Activated naive CD4-positive, alpha-beta T cell treated with anti-CD3 and anti-CD28 coated beads, Interleukin-2, amount 10 ng/mL, durations not matched to agents 7 days and 5 days (primary cell): ENCODE measurements around the gene RPP40.

ENCODE experiments used
- CTCF ChIA-PET: fragments of 350-600 bp; sonication (Branson Sonifier 250); formaldehyde crosslinking; loops from one replicate; lab custom pipeline; 2021; ENCODE audit warnings: antibody characterized with exemption; lab: Charles Lee
- DNase-seq: peaks from one replicate; pipeline ENCODE4 v3.0.0-alpha.2; 2020
- H3K27ac Mint-ChIP-seq: one replicate; pipeline ENCODE4 v1.8.0; 2021; ENCODE audit warnings: mild to moderate bottlenecking, moderate library complexity, mixed read lengths
- H3K27me3 Mint-ChIP-seq: one replicate; pipeline ENCODE4 v1.8.0; 2021; ENCODE audit warnings: mild to moderate bottlenecking, mixed read lengths
- H3K36me3 Mint-ChIP-seq: one replicate; pipeline ENCODE4 v1.8.0; 2021; ENCODE audit warnings: mixed read lengths
- H3K4me1 Mint-ChIP-seq: one replicate; pipeline ENCODE4 v1.8.0; 2021; ENCODE audit warnings: mixed read lengths
- H3K4me3 Mint-ChIP-seq: one replicate; pipeline ENCODE4 v1.8.0; 2021; ENCODE audit warnings: mild to moderate bottlenecking, moderate library complexity, mixed read lengths
- H3K9me3 Mint-ChIP-seq: one replicate; pipeline ENCODE4 v1.8.0; 2021; ENCODE audit warnings: mixed read lengths

The RPP40 gene

GRCh38 chr6:4950076-4950475 is 53.8 kb downstream of the RPP40 start:
- H3K4me3 Mint-ChIP-seq, result no peak overlapping the region
- no peak overlapping the region for H3K27ac Mint-ChIP-seq
- H3K36me3 Mint-ChIP-seq, result peaks cover 12% of the 10 kb centered on the region

GRCh38 chr6:4948781-4949450 is 54.9 kb downstream of the RPP40 start:
- Mint-ChIP-seq H3K9me3 (no peaks in the 10 kb centered on the region), H3K27ac (no peak overlapping the region), H3K4me3 (no peak overlapping the region), H3K36me3 (peaks cover 10% of the 10 kb centered on the region), H3K27me3 (no peaks in the 10 kb centered on the region), H3K4me1 (no peaks in the 10 kb centered on the region)
- CTCF ChIA-PET, result interaction anchor here (1.2 kb wide), 1 partner anchor 94 kb away, joined by 3 read pairs; no protein-coding TSS in a partner anchor
- no peak for DNase-seq

More at GRCh38 chr6:4950076-4950475, 53.8 kb downstream of the RPP40 start:
- CTCF ChIA-PET, result no interaction called here
- Mint-ChIP-seq H3K27me3 (no peaks in the 10 kb centered on the region), H3K9me3 (no peaks in the 10 kb centered on the region), H3K4me1 (no peaks in the 10 kb centered on the region)
- DNase-seq, result no peak

- CTCF ChIA-PET, result no interaction called here
- Mint-ChIP-seq H3K27me3 (no peaks in the 10 kb centered on the region), H3K36me3 (peaks cover 4% of the 10 kb centered on the region), H3K9me3 (no peaks in the 10 kb centered on the region), H3K4me3 (no peak overlapping the region), H3K27ac (no peak overlapping the region), H3K4me1 (peaks cover 3% of the 10 kb centered on the region)
- no peak for DNase-seq
These were observed 56.1 kb downstream of the RPP40 start for GRCh38 chr6:4947716-4948115.

GRCh38 chr6:4946521-4946920 is 57.3 kb downstream of the RPP40 start:
- Mint-ChIP-seq H3K4me1 (peaks cover 14% of the 10 kb centered on the region), H3K36me3 (peaks cover 1% of the 10 kb centered on the region)
- CTCF ChIA-PET, result no interaction called here

More at GRCh38 chr6:4946521-4946920, 57.3 kb downstream of the RPP40 start:
- H3K9me3 Mint-ChIP-seq, result no peaks in the 10 kb centered on the region
- no peak overlapping the region for H3K27ac Mint-ChIP-seq
- no peak for DNase-seq
- no peak overlapping the region for H3K4me3 Mint-ChIP-seq
- no peaks in the 10 kb centered on the region for H3K27me3 Mint-ChIP-seq
